ENCODE measurements around the gene BID.

BID gene

DNA sequence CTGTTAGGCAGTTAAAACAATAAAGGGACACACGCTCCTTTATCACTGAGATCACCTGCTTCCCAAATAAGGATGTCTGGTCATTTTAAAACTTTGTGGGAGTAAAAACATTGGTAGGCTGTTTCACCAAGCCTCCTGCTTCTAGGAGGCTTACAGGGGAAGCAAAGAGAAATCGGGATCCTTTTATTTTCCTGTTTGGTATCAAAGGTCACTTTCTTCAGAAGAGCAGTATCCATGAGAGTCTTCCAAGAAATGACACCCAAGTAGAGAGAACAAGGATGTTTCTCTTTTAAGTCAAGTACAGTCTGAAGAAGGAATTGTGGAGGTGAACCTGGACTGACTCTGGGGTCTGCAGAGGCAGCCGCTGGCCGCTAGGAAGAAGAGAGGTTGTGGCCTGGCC is 36.9 kb upstream of the BID start:
- ATAC-seq = no peak
- no peak for TF ChIP-seq ZFP30 (CRISPR knock-in tag; IDR thresholded peaks at IDR 0.05)
- TF ChIP-seq TCF4 (CRISPR knock-in tag; IDR thresholded peaks at IDR 0.05; ENCODE audit: borderline replicate concordance) = no peak
- no peak for TF ChIP-seq CSDC2 (CRISPR knock-in tag; IDR thresholded peaks at IDR 0.05)
- no peak for TF ChIP-seq POU6F1 (CRISPR knock-in tag; IDR thresholded peaks at IDR 0.05; ENCODE audit: borderline replicate concordance, low read depth)
- TF ChIP-seq, protein P1, sequence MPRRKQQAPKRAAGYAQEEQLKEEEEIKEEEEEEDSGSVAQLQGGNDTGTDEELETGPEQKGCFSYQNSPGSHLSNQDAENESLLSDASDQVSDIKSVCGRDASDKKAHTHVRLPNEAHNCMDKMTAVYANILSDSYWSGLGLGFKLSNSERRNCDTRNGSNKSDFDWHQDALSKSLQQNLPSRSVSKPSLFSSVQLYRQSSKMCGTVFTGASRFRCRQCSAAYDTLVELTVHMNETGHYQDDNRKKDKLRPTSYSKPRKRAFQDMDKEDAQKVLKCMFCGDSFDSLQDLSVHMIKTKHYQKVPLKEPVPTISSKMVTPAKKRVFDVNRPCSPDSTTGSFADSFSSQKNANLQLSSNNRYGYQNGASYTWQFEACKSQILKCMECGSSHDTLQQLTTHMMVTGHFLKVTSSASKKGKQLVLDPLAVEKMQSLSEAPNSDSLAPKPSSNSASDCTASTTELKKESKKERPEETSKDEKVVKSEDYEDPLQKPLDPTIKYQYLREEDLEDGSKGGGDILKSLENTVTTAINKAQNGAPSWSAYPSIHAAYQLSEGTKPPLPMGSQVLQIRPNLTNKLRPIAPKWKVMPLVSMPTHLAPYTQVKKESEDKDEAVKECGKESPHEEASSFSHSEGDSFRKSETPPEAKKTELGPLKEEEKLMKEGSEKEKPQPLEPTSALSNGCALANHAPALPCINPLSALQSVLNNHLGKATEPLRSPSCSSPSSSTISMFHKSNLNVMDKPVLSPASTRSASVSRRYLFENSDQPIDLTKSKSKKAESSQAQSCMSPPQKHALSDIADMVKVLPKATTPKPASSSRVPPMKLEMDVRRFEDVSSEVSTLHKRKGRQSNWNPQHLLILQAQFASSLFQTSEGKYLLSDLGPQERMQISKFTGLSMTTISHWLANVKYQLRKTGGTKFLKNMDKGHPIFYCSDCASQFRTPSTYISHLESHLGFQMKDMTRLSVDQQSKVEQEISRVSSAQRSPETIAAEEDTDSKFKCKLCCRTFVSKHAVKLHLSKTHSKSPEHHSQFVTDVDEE (CRISPR knock-in tag; IDR thresholded peaks at IDR 0.05) = no peak
- TF ChIP-seq PPARA (CRISPR knock-in tag; IDR thresholded peaks at IDR 0.05; ENCODE audit: borderline replicate concordance) = no peak
- TF ChIP-seq RARB (CRISPR knock-in tag; IDR thresholded peaks at IDR 0.05) = no peak
- no peak for TF ChIP-seq PATZ1 (CRISPR knock-in tag; IDR thresholded peaks at IDR 0.05; ENCODE audit: borderline replicate concordance)
- TF ChIP-seq CREB5 (CRISPR knock-in tag; IDR thresholded peaks at IDR 0.05; ENCODE audit: low read depth) = no peak
- TF ChIP-seq SNAI2 (CRISPR knock-in tag; IDR thresholded peaks at IDR 0.05) = no peak
- TF ChIP-seq TOX (CRISPR knock-in tag; IDR thresholded peaks at IDR 0.05; ENCODE audit: borderline replicate concordance) = no peak
- TF ChIP-seq ZNF565 (CRISPR knock-in tag; conservative IDR thresholded peaks at IDR 0.05; ENCODE audit: low read depth) = no peak
- TF ChIP-seq GLIS3 (CRISPR knock-in tag; IDR thresholded peaks at IDR 0.05) = no peak
- no peak for TF ChIP-seq OSR1 (CRISPR knock-in tag; IDR thresholded peaks at IDR 0.05)
- no peak for TF ChIP-seq ZNF8 (CRISPR knock-in tag; IDR thresholded peaks at IDR 0.05)
- TF ChIP-seq ZC3H10 (CRISPR knock-in tag; IDR thresholded peaks at IDR 0.05) = no peak
- no peak for TF ChIP-seq BACH2 (CRISPR knock-in tag; IDR thresholded peaks at IDR 0.05; ENCODE audit: borderline replicate concordance)

GRCh38 chr22:17810570-17811116 is 36.4 kb upstream of the BID start:
- TF ChIP-seq GLIS3 (CRISPR knock-in tag; IDR thresholded peaks at IDR 0.05) (no peak), ZNF70 (CRISPR knock-in tag; IDR thresholded peaks at IDR 0.05) (no peak), BACH2 (CRISPR knock-in tag; IDR thresholded peaks at IDR 0.05; ENCODE audit: borderline replicate concordance) (no peak), TCF4 (CRISPR knock-in tag; IDR thresholded peaks at IDR 0.05; ENCODE audit: borderline replicate concordance) (no peak), POU6F1 (CRISPR knock-in tag; IDR thresholded peaks at IDR 0.05; ENCODE audit: borderline replicate concordance, low read depth) (no peak)
- ATAC-seq = no peak

DNA sequence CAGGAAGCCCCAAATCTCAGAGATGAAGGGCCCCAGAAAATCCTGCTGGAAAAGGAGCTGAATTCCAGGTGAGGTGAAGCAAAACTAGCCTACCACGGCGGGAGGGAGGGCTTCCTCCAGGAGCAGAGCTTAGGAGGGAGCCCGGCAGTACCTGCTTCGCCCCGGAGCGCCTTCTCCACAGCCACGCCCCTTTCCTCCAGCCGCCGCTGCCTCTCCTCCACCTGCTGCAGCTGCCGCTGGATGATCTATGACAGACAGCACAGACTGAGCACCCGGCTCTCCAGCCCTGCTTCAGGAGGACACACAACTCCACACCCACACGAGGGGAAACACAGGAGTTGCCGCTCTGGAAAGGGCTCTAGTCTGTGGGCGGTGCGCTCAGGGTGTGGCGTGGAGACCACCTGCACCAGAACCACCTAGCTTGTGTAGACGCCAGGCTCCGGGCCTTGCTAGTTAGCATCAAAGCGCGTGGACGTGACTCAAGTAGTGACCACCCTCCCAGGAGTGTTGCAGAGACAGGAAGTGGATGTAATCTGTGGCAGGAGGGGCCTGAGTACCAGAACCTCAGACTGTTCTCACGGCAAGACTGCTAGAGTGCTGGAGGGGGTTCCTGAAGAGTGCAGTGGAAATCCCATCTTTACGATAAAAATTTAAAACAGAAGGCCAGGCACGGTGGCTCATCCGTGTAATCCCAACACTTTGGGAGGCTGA is 34.6 kb upstream of the BID start:
- ATAC-seq = no peak
- TF ChIP-seq ZFP30 (CRISPR knock-in tag; IDR thresholded peaks at IDR 0.05) (no peak), ZNF565 (CRISPR knock-in tag; conservative IDR thresholded peaks at IDR 0.05; ENCODE audit: low read depth) (no peak), RARB (CRISPR knock-in tag; IDR thresholded peaks at IDR 0.05) (no peak), ZC3H10 (CRISPR knock-in tag; IDR thresholded peaks at IDR 0.05) (no peak), OSR1 (CRISPR knock-in tag; IDR thresholded peaks at IDR 0.05) (no peak), PATZ1 (CRISPR knock-in tag; IDR thresholded peaks at IDR 0.05; ENCODE audit: borderline replicate concordance) (no peak), ZFP3 (CRISPR knock-in tag; IDR thresholded peaks at IDR 0.05) (no peak), TCF4 (CRISPR knock-in tag; IDR thresholded peaks at IDR 0.05; ENCODE audit: borderline replicate concordance) (no peak), SNAI2 (CRISPR knock-in tag; IDR thresholded peaks at IDR 0.05) (no peak), CSDC2 (CRISPR knock-in tag; IDR thresholded peaks at IDR 0.05) (no peak), TOX (CRISPR knock-in tag; IDR thresholded peaks at IDR 0.05; ENCODE audit: borderline replicate concordance) (no peak)
- TF ChIP-seq, protein P1 (CRISPR knock-in tag; IDR thresholded peaks at IDR 0.05) = no peak

Measured in SK-N-SH treated with all-trans-retinoic acid at 6 μM for 48 hours (cell line).